SU-DHL-6 (cell line): ENCODE measurements around the gene LIPM.

Experiments
- CTCF ChIP-seq: fragments of 200-600 bp; sonication (generic); IDR thresholded peaks from one replicate; pipeline ENCODE4 v1.5.1; 2017; ENCODE audit warnings: antibody characterized with exemption, mild to moderate bottlenecking, low read length, moderate library complexity; ENCODE audit not compliant: insufficient read depth, poor library complexity, severe bottlenecking
- EZH2phosphoT487 ChIP-seq: fragments of 200-600 bp; sonication (generic), shearing (Covaris generic); conservative IDR thresholded peaks from 2 replicates; pipeline ENCODE4 v1.6.1; 2018; ENCODE audit warnings: mild to moderate bottlenecking, antibody characterized with exemption, low read length, moderate library complexity, mixed read lengths

GRCh38 chr10:88843171-88843570 is 40.6 kb downstream of the LIPM start:
- TF ChIP-seq CTCF (no peak), EZH2phosphoT487 (no peak)
